ENCODE results near the gene OGDH.

Gene OGDH

GRCh38 chr7:44756904-44757303 lies 150.5 kb downstream of the OGDH start:
- H3K36me3 ChIP-seq (replicated peaks in 1 of 2; ENCODE audit: control insufficient read depth in 2 of 2, insufficient read depth in 2 of 2, low read length in 2 of 2): peaks cover 35 to 49% of the 10 kb centered on the region in 2 donors
- peak overlapping the region; percentile 70 for H3K9ac ChIP-seq (ENCODE audit: low read depth, low read length, poor library complexity)
- H3K14ac ChIP-seq (ENCODE audit: low read length): no peak overlapping the region
- no peak overlapping the region for H3K4me2 ChIP-seq (ENCODE audit: insufficient read depth, low read length, poor library complexity, severe bottlenecking)
- no peak overlapping the region for H4K91ac ChIP-seq (ENCODE audit: low read depth, low read length, poor library complexity)
- no peaks in the 10 kb centered on the region for H3K9me3 ChIP-seq (replicated peaks in 1 of 2; ENCODE audit: control insufficient read depth in 2 of 2, insufficient read depth in 1 of 2, low read depth in 1 of 2, low read length in 2 of 2)
- H2AK5ac ChIP-seq (ENCODE audit: low read depth, low read length): no peak overlapping the region
- H3K79me1 ChIP-seq (ENCODE audit: low read depth, low read length): peaks cover 4% of the 10 kb centered on the region
- no peak overlapping the region for H2BK15ac ChIP-seq (ENCODE audit: low read length)
- no peaks in the 10 kb centered on the region for H3K27me3 ChIP-seq (ENCODE audit: control insufficient read depth in 3 of 3, insufficient read depth in 3 of 3, low read depth in 1 of 3, low read length in 3 of 3)
- no peak overlapping the region for H2BK5ac ChIP-seq (ENCODE audit: low read length)
- H3K4me3 ChIP-seq (ENCODE audit: low read length in 2 of 2): no peak overlapping the region
- no peak overlapping the region for H2BK12ac ChIP-seq (ENCODE audit: low read length)
- H3K27ac ChIP-seq (replicated peaks; ENCODE audit: low read length): no peak overlapping the region
- H3K18ac ChIP-seq (ENCODE audit: low read length): no peak overlapping the region
- H4K8ac ChIP-seq (ENCODE audit: low read depth, low read length): no peak overlapping the region
- H2BK120ac ChIP-seq (ENCODE audit: low read depth, low read length): no peak overlapping the region
- no CpG with 5 or more reads among the region's 12 CpGs for WGBS, 2 donors (ENCODE audit: extremely low coverage in 2 of 2, insufficient read length in 2 of 2, insufficient replicate concordance in 1 of 2)
- peaks cover 0 to 6% of the 10 kb centered on the region in 2 donors for H3K4me1 ChIP-seq (ENCODE audit: control insufficient read depth in 2 of 2, insufficient read depth in 1 of 2, low read depth in 1 of 2, low read length in 2 of 2)
- no peak overlapping the region for H3K4ac ChIP-seq (ENCODE audit: low read length)
- no peak overlapping the region for H2AFZ ChIP-seq (ENCODE audit: low read length)
- no peak for DNase-seq (ENCODE audit: low spot score)
- H3K23ac ChIP-seq (ENCODE audit: low read depth, low read length, poor library complexity): no peak overlapping the region

- no peak overlapping the region for H3K4me3 ChIP-seq (ENCODE audit: low read length in 2 of 2)
- no peak overlapping the region for H2BK15ac ChIP-seq (ENCODE audit: low read length)
- no peak overlapping the region for H2BK120ac ChIP-seq (ENCODE audit: low read depth, low read length)
- H3K27me3 ChIP-seq (ENCODE audit: control insufficient read depth in 3 of 3, insufficient read depth in 3 of 3, low read depth in 1 of 3, low read length in 3 of 3): no peaks in the 10 kb centered on the region
- H2AK5ac ChIP-seq (ENCODE audit: low read depth, low read length): no peak overlapping the region
- H2BK12ac ChIP-seq (ENCODE audit: low read length): no peak overlapping the region
- H3K4me2 ChIP-seq (ENCODE audit: insufficient read depth, low read length, poor library complexity, severe bottlenecking): no peak overlapping the region
- H2BK5ac ChIP-seq (ENCODE audit: low read length): no peak overlapping the region
- H3K4ac ChIP-seq (ENCODE audit: low read length): no peak overlapping the region
- peaks cover 4% of the 10 kb centered on the region for H3K79me1 ChIP-seq (ENCODE audit: low read depth, low read length)
- no peak overlapping the region for H3K9ac ChIP-seq (ENCODE audit: low read depth, low read length, poor library complexity)
- H4K91ac ChIP-seq (ENCODE audit: low read depth, low read length, poor library complexity): no peak overlapping the region
- H3K9me3 ChIP-seq (replicated peaks in 1 of 2; ENCODE audit: control insufficient read depth in 2 of 2, insufficient read depth in 1 of 2, low read depth in 1 of 2, low read length in 2 of 2): no peaks in the 10 kb centered on the region
- DNase-seq (ENCODE audit: low spot score): no peak
- H3K14ac ChIP-seq (ENCODE audit: low read length): no peak overlapping the region
- H3K36me3 ChIP-seq (replicated peaks in 1 of 2; ENCODE audit: control insufficient read depth in 2 of 2, insufficient read depth in 2 of 2, low read length in 2 of 2): peaks cover 36 to 53% of the 10 kb centered on the region in 2 donors
- no peak overlapping the region for H2AFZ ChIP-seq (ENCODE audit: low read length)
- H3K27ac ChIP-seq (replicated peaks; ENCODE audit: low read length): no peak overlapping the region
- no CpG with 5 or more reads among the region's 10 CpGs for WGBS, 2 donors (ENCODE audit: extremely low coverage in 2 of 2, insufficient read length in 2 of 2, insufficient replicate concordance in 1 of 2)
- peaks cover 0 to 6% of the 10 kb centered on the region in 2 donors for H3K4me1 ChIP-seq (ENCODE audit: control insufficient read depth in 2 of 2, insufficient read depth in 1 of 2, low read depth in 1 of 2, low read length in 2 of 2)
- H3K18ac ChIP-seq (ENCODE audit: low read length): no peak overlapping the region
- no peak overlapping the region for H3K23ac ChIP-seq (ENCODE audit: low read depth, low read length, poor library complexity)
- H4K8ac ChIP-seq (ENCODE audit: low read depth, low read length): no peak overlapping the region
Measured at GRCh38 chr7:44757311-44757710, 150.9 kb downstream of the OGDH start.

GRCh38 chr7:44757739-44758138 lies 151.3 kb downstream of the OGDH start:
- Histone ChIP-seq H3K4me2 (ENCODE audit: insufficient read depth, low read length, poor library complexity, severe bottlenecking) (no peak overlapping the region), H2BK15ac (ENCODE audit: low read length) (no peak overlapping the region), H4K8ac (ENCODE audit: low read depth, low read length) (no peak overlapping the region), H4K91ac (ENCODE audit: low read depth, low read length, poor library complexity) (no peak overlapping the region), H2BK12ac (ENCODE audit: low read length) (no peak overlapping the region), H2AFZ (ENCODE audit: low read length) (no peak overlapping the region), H3K23ac (ENCODE audit: low read depth, low read length, poor library complexity) (no peak overlapping the region), H3K27me3 (ENCODE audit: control insufficient read depth in 3 of 3, insufficient read depth in 3 of 3, low read depth in 1 of 3, low read length in 3 of 3) (no peaks in the 10 kb centered on the region), H3K14ac (ENCODE audit: low read length) (no peak overlapping the region), H3K18ac (ENCODE audit: low read length) (no peak overlapping the region), H3K9ac (ENCODE audit: low read depth, low read length, poor library complexity) (no peak overlapping the region), H3K9me3 (replicated peaks in 1 of 2; ENCODE audit: control insufficient read depth in 2 of 2, insufficient read depth in 1 of 2, low read depth in 1 of 2, low read length in 2 of 2) (no peaks in the 10 kb centered on the region), H3K4me1 (ENCODE audit: control insufficient read depth in 2 of 2, insufficient read depth in 1 of 2, low read depth in 1 of 2, low read length in 2 of 2) (peaks cover 0 to 6% of the 10 kb centered on the region in 2 donors), H2BK120ac (ENCODE audit: low read depth, low read length) (no peak overlapping the region), H3K27ac (replicated peaks; ENCODE audit: low read length) (no peak overlapping the region), H3K36me3 (replicated peaks in 1 of 2; ENCODE audit: control insufficient read depth in 2 of 2, insufficient read depth in 2 of 2, low read length in 2 of 2) (peaks cover 39 to 58% of the 10 kb centered on the region in 2 donors), H2AK5ac (ENCODE audit: low read depth, low read length) (no peak overlapping the region), H3K4me3 (ENCODE audit: low read length in 2 of 2) (no peak overlapping the region), H2BK5ac (ENCODE audit: low read length) (no peak overlapping the region), H3K4ac (ENCODE audit: low read length) (no peak overlapping the region), H3K79me1 (ENCODE audit: low read depth, low read length) (peaks cover 4% of the 10 kb centered on the region)
- DNase-seq (ENCODE audit: low spot score): no peak
- WGBS, 2 donors (ENCODE audit: extremely low coverage in 2 of 2, insufficient read length in 2 of 2, insufficient replicate concordance in 1 of 2): no CpG with 5 or more reads among the region's 7 CpGs
